ENCODE data around the gene ADGRB3.
"Not testable (repeated sequence)": the region's sequence is repeated elsewhere in the genome, so short reads cannot be mapped to it uniquely, and the experiment has no call there.

ADGRB3 gene

GRCh38 chr6:69378326-69378725 is 743.2 kb downstream of the ADGRB3 start:
- no peak for DNase-seq

GRCh38 chr6:69379518-69379917 is 744.4 kb downstream of the ADGRB3 start:
- DNase-seq, result no peak

DNA sequence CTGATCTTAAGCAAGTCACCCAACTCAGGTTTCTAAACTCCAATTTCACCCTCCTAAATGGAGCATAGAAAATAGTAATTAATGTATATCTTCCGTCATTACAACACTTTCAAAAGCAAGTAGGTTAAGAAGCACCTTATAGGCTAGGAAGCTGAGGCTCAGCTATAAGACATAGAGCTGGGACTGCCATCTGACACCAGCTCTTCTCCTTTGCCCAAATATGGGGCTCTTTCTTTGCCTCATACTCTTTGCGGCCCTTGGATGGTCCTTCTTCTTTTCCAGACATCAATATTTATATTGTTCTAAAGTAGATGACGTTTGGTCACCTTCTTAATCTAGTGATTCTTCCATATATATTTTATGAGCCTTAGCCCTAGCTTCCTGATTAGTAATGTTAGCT is 748.5 kb downstream of the ADGRB3 start:
- no peak for DNase-seq

DNA sequence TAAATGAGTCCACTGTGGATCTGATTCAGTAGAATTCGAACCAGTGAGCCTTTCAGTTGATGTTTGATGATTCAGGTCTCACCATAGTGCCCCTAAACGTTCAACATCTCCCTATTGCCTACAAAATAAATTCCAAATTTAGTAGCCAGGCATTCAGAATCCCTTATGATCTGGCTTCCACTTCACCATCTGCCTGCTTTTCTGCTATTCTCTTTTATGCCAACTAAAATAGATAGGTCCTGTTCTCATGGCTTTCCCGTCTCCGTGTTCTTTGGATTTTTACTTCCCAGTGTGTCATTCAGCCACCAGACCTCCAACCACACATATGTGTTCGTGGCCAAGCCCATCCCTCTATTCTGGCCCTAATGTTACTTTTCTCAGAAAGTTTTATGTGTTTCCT is 751.3 kb downstream of the ADGRB3 start:
- no peak for DNase-seq

DNA sequence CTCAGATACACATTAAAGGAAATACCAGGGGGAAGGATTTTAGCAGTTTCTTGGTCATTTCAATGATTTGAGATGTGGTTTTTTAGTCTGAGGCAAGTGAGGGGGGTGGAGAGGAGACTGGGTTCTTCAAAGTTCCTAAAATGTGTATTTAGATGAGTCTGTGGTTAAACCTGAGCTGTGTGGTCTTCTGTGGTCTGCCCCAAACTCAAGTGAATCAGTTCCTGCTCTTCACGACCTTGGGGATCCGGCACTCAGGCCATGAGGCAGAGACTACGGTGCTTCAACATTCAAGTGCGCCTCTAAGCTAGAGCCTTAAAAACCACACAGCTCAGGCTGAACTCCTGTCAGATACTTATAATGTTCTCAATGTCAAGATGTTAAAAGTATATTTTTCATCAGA is 755.0 kb downstream of the ADGRB3 start:
- DNase-seq, result no peak

GRCh38 chr6:69391106-69391505 is 756.0 kb downstream of the ADGRB3 start:
- DNase-seq, result no peak

GRCh38 chr6:69392745-69393144 is 757.7 kb downstream of the ADGRB3 start:
- DNase-seq, result no peak

DNA sequence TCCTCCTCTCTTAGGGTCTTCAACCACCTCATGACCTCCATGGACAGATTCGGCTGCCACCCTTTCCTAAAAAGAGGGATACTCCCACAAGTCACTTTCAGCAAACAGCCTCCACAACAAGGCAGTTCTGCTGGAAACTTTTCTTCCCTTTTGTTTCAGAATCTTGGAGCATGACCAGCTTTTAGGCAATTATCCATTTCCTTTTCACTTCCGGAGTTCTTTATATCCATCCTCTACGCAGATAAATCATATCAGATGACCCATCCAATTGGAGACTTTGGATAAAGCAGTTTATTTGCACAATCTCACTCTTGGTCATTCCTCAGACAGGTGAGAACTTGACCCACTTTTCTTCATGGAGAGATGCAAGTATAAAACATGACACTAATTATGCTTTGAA is 763.2 kb downstream of the ADGRB3 start:
- no peak for DNase-seq

GRCh38 chr6:69398729-69399128 is 763.6 kb downstream of the ADGRB3 start:
- DNase-seq, result no peak

GRCh38 chr6:69408886-69409285 is 773.8 kb downstream of the ADGRB3 start:
- DNase-seq, result no peak

DNA sequence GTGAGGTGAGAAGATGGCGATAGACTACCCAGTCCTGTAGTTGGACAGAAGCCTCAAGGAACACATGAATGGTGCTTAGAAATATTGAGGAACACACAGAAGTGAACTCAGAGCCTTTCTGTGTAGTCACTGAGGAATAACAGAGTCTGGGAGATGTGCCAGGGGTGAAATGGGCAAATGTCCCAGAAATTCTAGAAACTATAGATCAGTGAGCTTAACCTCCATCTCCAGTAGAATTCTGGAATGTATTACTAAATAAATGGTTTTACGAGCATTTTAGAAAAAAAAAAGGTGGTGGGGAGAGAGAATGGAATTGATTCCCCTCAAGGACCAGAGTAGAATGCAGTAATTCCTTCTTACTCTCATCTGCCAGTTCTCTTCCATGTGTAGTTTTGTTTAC is 781.7 kb downstream of the ADGRB3 start:
- DNase-seq, result no peak

- DNase-seq, result no peak
These were observed 786.2 kb downstream of the ADGRB3 start for GRCh38 chr6:69421269-69421668.

DNA sequence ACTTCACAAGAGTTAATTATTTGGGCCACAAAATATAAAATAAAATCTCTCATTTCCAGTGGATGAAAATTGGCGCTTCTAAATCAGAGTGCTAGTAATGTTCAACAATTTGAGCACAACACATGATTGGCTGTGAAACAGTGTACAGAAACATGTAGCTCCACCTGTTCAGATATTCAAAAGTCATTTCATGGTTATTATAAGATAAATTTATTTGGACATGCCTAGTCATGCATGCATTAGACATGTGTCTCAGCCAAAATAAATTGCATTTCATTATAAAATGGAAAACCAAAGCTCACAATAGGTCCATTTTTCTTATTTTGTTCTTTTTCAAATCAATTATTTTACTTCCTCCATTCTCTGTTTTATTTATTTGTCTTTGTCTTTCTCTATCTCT is 786.9 kb downstream of the ADGRB3 start:
- no peak for DNase-seq

DNA sequence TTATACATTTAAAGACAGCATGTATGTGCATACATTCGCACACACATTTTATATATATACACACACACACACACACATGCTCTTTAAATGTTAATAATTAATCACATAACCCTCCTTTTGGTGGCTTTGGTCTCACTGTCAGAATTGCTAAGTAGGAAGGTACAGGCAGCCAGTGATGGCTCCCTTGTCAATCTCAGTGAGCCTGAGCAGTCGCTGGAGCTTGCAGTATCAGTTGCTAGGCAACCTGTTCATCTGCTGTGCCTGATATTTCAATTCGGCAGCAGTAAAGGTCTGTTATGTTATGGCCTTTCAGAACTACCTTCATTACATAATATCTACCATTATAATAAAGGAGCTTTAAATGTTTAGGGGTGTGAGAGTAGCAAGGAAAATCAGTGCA is 787.4 kb downstream of the ADGRB3 start:
- DNase-seq, result no peak

- DNase-seq, result no peak
These were observed 788.7 kb downstream of the ADGRB3 start for GRCh38 chr6:69423785-69424184.

DNA sequence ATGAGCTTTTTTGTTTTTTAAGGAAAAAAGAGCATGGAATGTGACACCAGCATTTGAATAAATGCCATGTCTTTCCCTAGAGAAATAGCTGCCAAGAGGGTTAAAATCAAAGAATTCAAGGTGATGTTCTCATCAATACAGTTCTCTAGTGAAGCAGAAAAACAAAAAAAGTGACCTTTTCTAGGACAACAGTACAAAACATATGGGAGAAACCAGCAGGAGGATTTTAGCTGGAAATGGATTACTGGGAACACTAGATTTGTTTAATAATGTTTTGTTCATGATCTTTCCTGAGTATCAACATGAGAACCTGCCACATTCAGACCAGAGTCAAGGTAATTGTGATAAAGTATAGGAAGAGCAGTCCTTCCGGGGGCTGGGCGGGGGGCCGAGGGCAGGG is 789.5 kb downstream of the ADGRB3 start:
- DNase-seq, result no peak

DNA sequence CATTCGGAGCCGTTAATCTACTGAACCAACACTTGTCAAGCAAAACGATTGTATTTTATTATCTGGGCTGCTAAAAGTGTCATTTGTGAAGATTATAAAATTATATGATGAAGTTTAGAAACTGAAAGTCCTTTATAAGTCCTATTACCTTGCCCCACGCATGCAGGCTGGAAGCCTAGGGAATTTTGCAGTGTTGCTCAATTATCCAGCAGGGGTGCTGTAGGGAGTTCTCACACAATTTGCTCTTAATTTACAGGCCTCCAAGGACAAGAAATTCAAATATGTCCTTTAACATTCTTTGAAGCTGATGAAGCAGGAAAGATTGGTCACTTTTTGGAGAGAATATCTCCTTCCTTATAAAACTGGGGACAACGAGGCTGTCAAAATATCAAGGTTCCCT is 792.8 kb downstream of the ADGRB3 start:
- no peak for DNase-seq

- not testable (repeated sequence) for DNase-seq
These were observed 797.1 kb downstream of the ADGRB3 start for GRCh38 chr6:69432168-69432567.

DNA sequence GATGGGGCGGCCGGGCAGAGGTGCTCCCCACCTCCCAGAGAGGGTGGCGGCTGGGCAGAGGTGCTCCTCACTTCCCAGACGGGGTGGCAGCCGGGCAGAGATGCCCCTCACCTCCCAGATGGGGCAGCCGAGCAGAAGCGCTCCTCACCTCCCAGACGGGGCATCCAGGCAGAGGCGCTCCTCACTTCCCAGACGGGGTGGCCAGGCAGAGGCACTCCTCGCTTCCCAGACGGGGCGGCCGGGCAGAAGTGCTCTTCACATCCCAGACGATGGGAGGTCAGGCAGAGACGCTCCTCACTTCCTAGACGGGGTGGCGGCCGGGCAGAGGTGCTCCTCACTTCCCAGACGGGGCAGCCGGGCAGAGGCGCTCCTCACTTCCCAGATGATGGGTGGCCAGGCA is 798.0 kb downstream of the ADGRB3 start:
- not testable (repeated sequence) for DNase-seq

- no peak for DNase-seq
These were observed 803.0 kb downstream of the ADGRB3 start for GRCh38 chr6:69438113-69438512.
